SK-N-SH (cell line): ENCODE measurements around the gene EVC2. TPM values are rescaled to one million over a fixed set of nuclear protein-coding genes. Genes with fewer than 3 reads are reported as not detected.

Source experiments
- CTCF ChIA-PET: fragments of 300-600, 350-600 bp; formaldehyde crosslinking; extraction: SDS; loops from one replicate; lab custom pipeline; 2021; lab: Yijun Ruan, JAX
- POLR2A ChIA-PET: fragments of 350-600 bp; sonication (Branson Sonifier 250); formaldehyde crosslinking; extraction: SDS; loops from one replicate; lab custom pipeline; 2020; ENCODE audit warnings: antibody characterized with exemption, inconsistent platforms; lab: Yijun Ruan, JAX
- DNase-seq: peaks from one replicate; pipeline ENCODE4 v3.0.0; 2012
- H2AFZ ChIP-seq: fragments of 200-600 bp; sonication (generic); 2 replicates; pipeline ENCODE4 v1.8.1; 2016; ENCODE audit warnings: antibody characterized with exemption, mild to moderate bottlenecking, low read depth
- H3F3A ChIP-seq: fragments of 200-600 bp; sonication (generic); replicated peaks from 2 replicates; pipeline ENCODE3; 2016; ENCODE audit warnings: antibody characterized with exemption, mild to moderate bottlenecking; ENCODE audit not compliant: insufficient read depth
- H3K27ac ChIP-seq, 2 experiments: fragments of 200-500 bp in 1 of 2; fragments of 200-600 bp in 1 of 2; sonication (Bioruptor generic) in 1 of 2; sonication (generic), shearing (Covaris generic) in 1 of 2; 2 replicates each; pipeline versions ENCODE4 v1.5.1 to v1.6.1; 2014 to 2016; ENCODE audit warnings: low read depth in 2 of 2, inconsistent platforms in 1 of 2, low read length in 1 of 2, mild to moderate bottlenecking in 1 of 2, mixed read lengths in 1 of 2
- H3K27me3 ChIP-seq: fragments of 200-600 bp; sonication (generic), shearing (Covaris generic); 2 replicates; pipeline ENCODE4 v1.6.1; 2016; ENCODE audit warnings: mixed run types; ENCODE audit not compliant: insufficient read depth
- H3K36me3 ChIP-seq, 2 experiments: fragments of 200-500 bp in 1 of 2; fragments of 200-600 bp in 1 of 2; sonication (Bioruptor generic) in 1 of 2; sonication (generic) in 1 of 2; replicated peaks in 1 of 2; 2 replicates each; pipeline versions ENCODE3 to v1.5.1; 2014 to 2016; ENCODE audit warnings: low read length in 1 of 2, mild to moderate bottlenecking in 1 of 2; ENCODE audit not compliant: insufficient read depth in 2 of 2, control insufficient read depth in 1 of 2
- H3K4me1 ChIP-seq, 2 experiments: fragments of 200-500 bp in 1 of 2; fragments of 200-600 bp in 1 of 2; sonication (Bioruptor generic) in 1 of 2; sonication (generic), shearing (Covaris generic) in 1 of 2; 2 replicates each; pipeline versions ENCODE4 v1.5.1 to v1.6.1; 2014 to 2016; ENCODE audit warnings: low read depth in 1 of 2, low read length in 1 of 2, mixed run types in 1 of 2; ENCODE audit not compliant: insufficient read depth in 2 of 2, control insufficient read depth in 1 of 2
- H3K4me2 ChIP-seq: fragments of 200-600 bp; sonication (generic), shearing (Covaris generic); 2 replicates; pipeline ENCODE4 v1.6.1; 2017; ENCODE audit warnings: mixed run types
- H3K4me3 ChIP-seq, 2 experiments: fragments of 200-500 bp in 1 of 2; fragments of 200-600 bp in 1 of 2; sonication (Bioruptor generic) in 1 of 2; sonication (generic), shearing (Covaris generic) in 1 of 2; 2 replicates each; pipeline versions ENCODE4 v1.5.1 to v1.8.1; 2014 to 2016; ENCODE audit warnings: low read depth in 2 of 2, inconsistent platforms in 1 of 2, low read length in 1 of 2, mild to moderate bottlenecking in 1 of 2, mixed read lengths in 1 of 2, moderate library complexity in 1 of 2
- H3K79me2 ChIP-seq: fragments of 200-600 bp; sonication (generic); 2 replicates; pipeline ENCODE4 v1.8.1; 2017; ENCODE audit warnings: mild to moderate bottlenecking; ENCODE audit not compliant: insufficient read depth
- H3K9ac ChIP-seq: fragments of 200-600 bp; sonication (generic); 2 replicates; pipeline ENCODE4 v1.6.1; 2017; ENCODE audit warnings: mixed run types
- H3K9me2 ChIP-seq: fragments of 200-600 bp; sonication (generic); 2 replicates; pipeline ENCODE4 v1.6.1; 2017; ENCODE audit warnings: mixed run types
- H3K9me3 ChIP-seq: fragments of 200-600 bp; sonication (generic); 2 replicates; pipeline ENCODE4 v1.6.1; 2017; ENCODE audit warnings: mixed run types, mild to moderate bottlenecking, moderate library complexity
- H4K20me1 ChIP-seq: fragments of 200-600 bp; sonication (generic); 2 replicates; pipeline ENCODE4 v1.6.1; 2017; ENCODE audit warnings: mild to moderate bottlenecking, mixed run types; ENCODE audit not compliant: insufficient read depth
- ELF1 ChIP-seq: IDR thresholded peaks from 2 replicates; pipeline ENCODE4 v1.4.0; 2012
- EP300 ChIP-seq, 2 experiments: IDR thresholded peaks; 2 replicates each; pipeline versions ENCODE4 v1.4.0 to v1.6.1; 2012; ENCODE audit warnings: borderline replicate concordance in 1 of 2, low read depth in 1 of 2, low read length in 1 of 2
- FOSL2 ChIP-seq: IDR thresholded peaks from 2 replicates; pipeline ENCODE4 v1.4.0; 2012; ENCODE audit warnings: low read depth, mild to moderate bottlenecking, moderate library complexity, borderline replicate concordance
- JUND ChIP-seq: IDR thresholded peaks from 2 replicates; pipeline ENCODE4 v1.4.0; 2012
- MEF2A ChIP-seq: IDR thresholded peaks from 2 replicates; pipeline ENCODE4 v1.4.0; 2012; ENCODE audit warnings: low read depth, borderline replicate concordance
- NRF1 ChIP-seq: IDR thresholded peaks from 2 replicates; pipeline ENCODE4 v1.6.1; 2012; ENCODE audit warnings: low read depth, mild to moderate bottlenecking, low read length
- RFX5 ChIP-seq: IDR thresholded peaks from 2 replicates; pipeline ENCODE4 v1.6.1; 2012; ENCODE audit warnings: mild to moderate bottlenecking, improper control_type of control experiment, low read length
- RXRA ChIP-seq: IDR thresholded peaks from 2 replicates; pipeline ENCODE4 v1.4.0; 2012; ENCODE audit warnings: low read depth, mild to moderate bottlenecking, borderline replicate concordance
- SIN3A ChIP-seq: IDR thresholded peaks from 2 replicates; pipeline ENCODE4 v1.6.1; 2012; ENCODE audit warnings: low read depth, mild to moderate bottlenecking, low read length, moderate library complexity, borderline replicate concordance
- SMC3 ChIP-seq: IDR thresholded peaks from 2 replicates; pipeline ENCODE4 v1.6.1; 2012; ENCODE audit warnings: low read depth, low read length, improper control_type of control experiment
- TEAD4 ChIP-seq: IDR thresholded peaks from 2 replicates; pipeline ENCODE4 v1.4.0; 2012; ENCODE audit warnings: mild to moderate bottlenecking, borderline replicate concordance; ENCODE audit not compliant: insufficient read depth
- WGBS: methylation state at CpG from one replicate; pipeline ENCODE4 v1.1.6; 2017; ENCODE audit warnings: low lambda C conversion rate; 5-methylcytosine and 5-hydroxymethylcytosine counted together
- polyA plus RNA-seq, 3 experiments: library from polyadenylated mRNA; depleted of rRNA; stranded (reverse); fragments of >200 nt; gene quantifications; 2 replicates each; pipeline ENCODE4 v1.2.3, GENCODE V29; 2012
- TF ChIP-seq, protein P1 (sequence below): IDR thresholded peaks from 2 replicates; pipeline ENCODE4 v1.4.0; 2012; ENCODE audit warnings: low read depth, borderline replicate concordance
- TF ChIP-seq, protein P2 (sequence below): fragments of 200-600 bp; sonication (generic); IDR thresholded peaks from 2 replicates; pipeline ENCODE4 v1.6.1; 2017; ENCODE audit warnings: antibody characterized with exemption, mild to moderate bottlenecking, moderate library complexity
- TF ChIP-seq, protein P3 (sequence below): fragments of 150-350 bp; IDR thresholded peaks from 2 replicates; pipeline ENCODE4 v1.6.1; 2017; ENCODE audit warnings: antibody characterized with exemption, low read length, low read depth, borderline replicate concordance
- TF ChIP-seq, protein P4 (sequence below): IDR thresholded peaks from 2 replicates; pipeline ENCODE4 v1.4.0; 2012; ENCODE audit warnings: low read depth

Gene EVC2
- polyA plus RNA-seq, 1 of the 3 experiments (the other 2 are of a cell fraction) = not detected

DNA sequence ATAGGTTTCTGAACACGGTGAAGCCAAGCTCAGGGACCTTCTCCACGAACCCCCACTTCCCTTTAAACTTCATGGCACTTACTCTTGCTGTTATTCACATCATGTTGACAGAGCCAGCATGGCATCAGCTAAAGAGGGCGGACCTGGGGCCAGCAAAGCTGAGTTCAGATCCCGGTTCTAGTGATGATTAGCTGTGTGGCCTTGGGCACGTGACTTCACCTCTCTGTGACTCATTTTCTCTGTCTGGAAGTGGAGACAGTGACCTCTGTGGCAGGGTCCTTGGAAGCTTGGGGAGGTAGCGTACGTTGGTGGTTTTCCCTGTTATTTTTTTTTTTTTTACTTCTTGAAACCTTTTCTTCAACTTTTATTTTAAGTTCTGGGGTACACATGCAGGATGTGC is 16.0 kb upstream of the EVC2 start:
- Histone ChIP-seq H3K79me2 (peaks cover 6% of the 10 kb centered on the region), H2AFZ (no peak overlapping the region), H3K27ac (no peak overlapping the region), H3F3A (no peaks in the 10 kb centered on the region), H4K20me1 (no peaks in the 10 kb centered on the region), H3K4me3 (no peak overlapping the region), H3K9me3 (no peaks in the 10 kb centered on the region), H3K4me2 (no peak overlapping the region), H3K9ac (no peak overlapping the region), H3K9me2 (no peaks in the 10 kb centered on the region), H3K36me3 (peaks cover 17 to 22% of the 10 kb centered on the region in 2 experiments), H3K27me3 (no peaks in the 10 kb centered on the region), H3K4me1 (no peaks in the 10 kb centered on the region)
- ChIA-PET POLR2A (no interaction called here), CTCF (interaction anchor here (0.9 to 1.2 kb wide), 3 partner anchors 8 to 25 kb away, joined by 3 read pairs; no protein-coding TSS in a partner anchor)
- no peak for DNase-seq
- TF ChIP-seq TEAD4 = no peak
- no peak for TF ChIP-seq FOSL2
- TF ChIP-seq EP300 (IDR thresholded peaks at IDR 0.05; ENCODE audit: borderline replicate concordance in 1 of 2, low read depth in 1 of 2, low read length in 1 of 2) = no peak
- 93% methylated on average over 7 of the region's 7 CpGs for WGBS

DNA sequence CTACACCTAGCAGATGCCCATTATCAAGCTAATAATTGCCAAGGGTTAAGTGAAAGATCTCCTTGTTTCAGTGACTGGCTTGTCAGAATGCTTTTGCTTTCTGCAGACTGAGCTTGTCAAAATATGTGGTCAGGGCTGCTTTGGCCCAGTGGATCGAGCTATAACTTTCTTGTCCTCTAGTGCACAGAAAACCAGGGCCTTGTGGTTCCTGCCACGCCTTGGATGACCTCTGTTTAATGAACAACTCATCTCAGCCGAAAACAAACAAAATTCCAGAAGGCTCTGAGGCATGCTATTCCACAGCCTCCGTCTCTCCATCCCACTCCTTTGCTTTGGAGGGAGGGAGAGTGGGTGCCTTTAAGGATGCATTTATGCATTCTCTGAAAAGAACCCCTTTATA is 14.0 kb upstream of the EVC2 start:
- no peaks in the 10 kb centered on the region for H3K9me2 ChIP-seq
- no peak overlapping the region for H3K4me3 ChIP-seq
- peaks cover 18 to 20% of the 10 kb centered on the region in 2 experiments for H3K36me3 ChIP-seq
- H3K4me2 ChIP-seq = no peak overlapping the region
- no peaks in the 10 kb centered on the region for H3F3A ChIP-seq
- 97% methylated on average over 4 of the region's 4 CpGs for WGBS
- no peak overlapping the region for H3K9ac ChIP-seq
- no peak overlapping the region for H2AFZ ChIP-seq
- CTCF ChIA-PET = interaction anchor here (0.7 to 1.0 kb wide), 2 partner anchors 68 to 145 kb away, joined by 3 read pairs; no protein-coding TSS in a partner anchor
- H3K27me3 ChIP-seq = no peaks in the 10 kb centered on the region
- H4K20me1 ChIP-seq = no peaks in the 10 kb centered on the region
- POLR2A ChIA-PET = no interaction called here
- DNase-seq = no peak
- no peaks in the 10 kb centered on the region for H3K4me1 ChIP-seq
- no peak overlapping the region for H3K27ac ChIP-seq
- H3K79me2 ChIP-seq = peaks cover 21% of the 10 kb centered on the region
- H3K9me3 ChIP-seq = no peaks in the 10 kb centered on the region
- TF ChIP-seq JUND = no peak
- TF ChIP-seq, protein P1, sequence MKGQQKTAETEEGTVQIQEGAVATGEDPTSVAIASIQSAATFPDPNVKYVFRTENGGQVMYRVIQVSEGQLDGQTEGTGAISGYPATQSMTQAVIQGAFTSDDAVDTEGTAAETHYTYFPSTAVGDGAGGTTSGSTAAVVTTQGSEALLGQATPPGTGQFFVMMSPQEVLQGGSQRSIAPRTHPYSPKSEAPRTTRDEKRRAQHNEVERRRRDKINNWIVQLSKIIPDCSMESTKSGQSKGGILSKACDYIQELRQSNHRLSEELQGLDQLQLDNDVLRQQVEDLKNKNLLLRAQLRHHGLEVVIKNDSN = no peak
- no peak for TF ChIP-seq SMC3
- TF ChIP-seq SIN3A = no peak
- TF ChIP-seq, protein P2, sequence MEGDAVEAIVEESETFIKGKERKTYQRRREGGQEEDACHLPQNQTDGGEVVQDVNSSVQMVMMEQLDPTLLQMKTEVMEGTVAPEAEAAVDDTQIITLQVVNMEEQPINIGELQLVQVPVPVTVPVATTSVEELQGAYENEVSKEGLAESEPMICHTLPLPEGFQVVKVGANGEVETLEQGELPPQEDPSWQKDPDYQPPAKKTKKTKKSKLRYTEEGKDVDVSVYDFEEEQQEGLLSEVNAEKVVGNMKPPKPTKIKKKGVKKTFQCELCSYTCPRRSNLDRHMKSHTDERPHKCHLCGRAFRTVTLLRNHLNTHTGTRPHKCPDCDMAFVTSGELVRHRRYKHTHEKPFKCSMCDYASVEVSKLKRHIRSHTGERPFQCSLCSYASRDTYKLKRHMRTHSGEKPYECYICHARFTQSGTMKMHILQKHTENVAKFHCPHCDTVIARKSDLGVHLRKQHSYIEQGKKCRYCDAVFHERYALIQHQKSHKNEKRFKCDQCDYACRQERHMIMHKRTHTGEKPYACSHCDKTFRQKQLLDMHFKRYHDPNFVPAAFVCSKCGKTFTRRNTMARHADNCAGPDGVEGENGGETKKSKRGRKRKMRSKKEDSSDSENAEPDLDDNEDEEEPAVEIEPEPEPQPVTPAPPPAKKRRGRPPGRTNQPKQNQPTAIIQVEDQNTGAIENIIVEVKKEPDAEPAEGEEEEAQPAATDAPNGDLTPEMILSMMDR = no peak
- TF ChIP-seq FOSL2 = no peak
- TF ChIP-seq RFX5 = no peak
- TF ChIP-seq, protein P3, sequence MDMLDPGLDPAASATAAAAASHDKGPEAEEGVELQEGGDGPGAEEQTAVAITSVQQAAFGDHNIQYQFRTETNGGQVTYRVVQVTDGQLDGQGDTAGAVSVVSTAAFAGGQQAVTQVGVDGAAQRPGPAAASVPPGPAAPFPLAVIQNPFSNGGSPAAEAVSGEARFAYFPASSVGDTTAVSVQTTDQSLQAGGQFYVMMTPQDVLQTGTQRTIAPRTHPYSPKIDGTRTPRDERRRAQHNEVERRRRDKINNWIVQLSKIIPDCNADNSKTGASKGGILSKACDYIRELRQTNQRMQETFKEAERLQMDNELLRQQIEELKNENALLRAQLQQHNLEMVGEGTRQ = no peak
- TF ChIP-seq NRF1 = no peak
- TF ChIP-seq MEF2A = no peak
- TF ChIP-seq EP300 (IDR thresholded peaks at IDR 0.05; ENCODE audit: borderline replicate concordance in 1 of 2, low read depth in 1 of 2, low read length in 1 of 2) = no peak
- TF ChIP-seq RXRA = no peak
- TF ChIP-seq ELF1 = no peak
- TF ChIP-seq, protein P4, sequence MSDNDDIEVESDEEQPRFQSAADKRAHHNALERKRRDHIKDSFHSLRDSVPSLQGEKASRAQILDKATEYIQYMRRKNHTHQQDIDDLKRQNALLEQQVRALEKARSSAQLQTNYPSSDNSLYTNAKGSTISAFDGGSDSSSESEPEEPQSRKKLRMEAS = no peak
